HG03196 (cell line): ENCODE measurements around the gene OPN3.

Experiments
- ATAC-seq: cut with Tn5 transposase; IDR thresholded peaks from one replicate; pipeline ENCODE4 v1.9.1; 2021; ENCODE audit not compliant: unreplicated experiment

Gene OPN3

GRCh38 chr1:241591736-241592135, 48.4 kb downstream of the OPN3 start:
- ATAC-seq: no peak

DNA sequence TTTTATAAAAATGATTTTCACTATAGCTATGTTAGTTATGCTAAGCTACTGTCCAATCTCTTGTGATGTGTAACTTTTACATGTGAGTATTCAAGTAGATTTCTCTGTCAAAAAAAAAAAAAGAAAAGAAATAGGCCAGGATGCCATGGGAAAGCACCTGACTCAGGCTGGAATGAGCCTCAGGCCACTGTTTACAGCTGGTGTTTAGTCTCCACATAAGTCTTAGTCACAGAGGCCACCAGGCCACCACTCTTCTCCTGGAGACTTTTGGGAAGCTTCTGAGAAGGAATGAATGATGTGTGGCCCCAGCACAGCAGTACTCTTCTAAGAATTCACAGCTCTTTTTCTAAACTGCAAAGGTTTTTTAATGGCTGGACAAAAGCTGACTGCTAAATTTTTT, 48.9 kb downstream of the OPN3 start:
- ATAC-seq: no peak

- ATAC-seq: no peak
These were observed 49.5 kb downstream of the OPN3 start for GRCh38 chr1:241590719-241591118.

DNA sequence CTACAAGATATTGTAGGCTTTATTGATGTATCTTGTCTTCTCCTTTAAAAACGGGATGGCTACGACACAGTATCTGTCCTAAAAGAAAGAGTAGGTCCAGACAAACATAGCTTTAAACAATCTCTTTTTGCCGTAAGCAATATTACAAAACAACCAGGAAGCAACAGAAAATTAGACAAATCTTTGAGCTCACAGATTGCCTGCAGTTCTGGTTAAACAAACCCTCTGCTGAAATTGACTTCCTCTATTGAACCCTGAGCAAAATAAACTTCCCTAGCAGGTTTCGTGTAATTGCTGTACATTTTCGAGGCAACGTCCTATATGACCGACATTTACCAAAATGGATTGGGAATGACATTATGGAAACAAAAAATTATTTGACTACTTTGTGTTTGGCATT, 50.6 kb downstream of the OPN3 start:
- no peak for ATAC-seq

GRCh38 chr1:241586905-241587512, 53.2 kb downstream of the OPN3 start:
- no peak for ATAC-seq

DNA sequence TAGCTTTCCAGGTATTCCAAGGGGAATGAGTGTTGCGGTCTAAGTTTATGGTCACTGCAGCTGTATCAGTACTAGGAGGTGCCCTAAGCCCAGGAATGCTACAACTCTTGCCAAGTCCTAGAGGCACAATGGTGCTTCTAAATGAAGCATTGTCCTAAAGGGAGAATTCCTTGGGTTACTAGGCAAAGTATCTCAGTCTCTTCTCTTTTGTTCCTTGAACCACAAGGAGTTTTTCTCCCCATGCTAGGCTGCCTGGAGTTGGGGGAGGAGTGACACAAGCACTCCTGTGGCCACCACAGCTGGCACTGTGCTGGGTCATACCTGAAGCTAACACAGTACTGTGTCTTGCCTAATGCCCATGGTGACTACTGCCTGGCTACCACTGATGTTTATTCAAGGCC, 57.2 kb downstream of the OPN3 start:
- no peak for ATAC-seq

GRCh38 chr1:241579434-241579833, 60.7 kb downstream of the OPN3 start:
- no peak for ATAC-seq

DNA sequence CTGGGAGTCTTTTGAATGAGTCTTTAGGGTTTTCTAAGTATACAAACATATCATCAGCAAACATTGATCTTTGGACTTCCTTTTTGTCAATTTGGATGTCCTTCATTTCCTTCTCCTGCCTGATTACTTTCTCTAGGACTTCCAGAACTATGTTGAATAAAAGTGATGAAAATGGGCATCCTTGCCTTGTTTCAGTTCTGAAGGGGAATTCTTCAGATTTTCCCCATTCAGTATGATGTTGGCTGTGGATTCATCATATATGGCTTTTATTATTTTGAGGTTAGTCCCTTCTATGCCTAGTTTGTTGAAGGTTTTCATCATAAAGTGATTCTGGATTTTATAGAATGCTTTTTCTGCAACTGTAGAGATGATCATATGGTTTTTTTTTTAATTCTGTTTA, 66.0 kb downstream of the OPN3 start:
- no peak for ATAC-seq

GRCh38 chr1:241569848-241570247, 70.3 kb downstream of the OPN3 start:
- no peak for ATAC-seq

- ATAC-seq: no peak
These were observed 79.4 kb downstream of the OPN3 start for GRCh38 chr1:241560849-241561187.

DNA sequence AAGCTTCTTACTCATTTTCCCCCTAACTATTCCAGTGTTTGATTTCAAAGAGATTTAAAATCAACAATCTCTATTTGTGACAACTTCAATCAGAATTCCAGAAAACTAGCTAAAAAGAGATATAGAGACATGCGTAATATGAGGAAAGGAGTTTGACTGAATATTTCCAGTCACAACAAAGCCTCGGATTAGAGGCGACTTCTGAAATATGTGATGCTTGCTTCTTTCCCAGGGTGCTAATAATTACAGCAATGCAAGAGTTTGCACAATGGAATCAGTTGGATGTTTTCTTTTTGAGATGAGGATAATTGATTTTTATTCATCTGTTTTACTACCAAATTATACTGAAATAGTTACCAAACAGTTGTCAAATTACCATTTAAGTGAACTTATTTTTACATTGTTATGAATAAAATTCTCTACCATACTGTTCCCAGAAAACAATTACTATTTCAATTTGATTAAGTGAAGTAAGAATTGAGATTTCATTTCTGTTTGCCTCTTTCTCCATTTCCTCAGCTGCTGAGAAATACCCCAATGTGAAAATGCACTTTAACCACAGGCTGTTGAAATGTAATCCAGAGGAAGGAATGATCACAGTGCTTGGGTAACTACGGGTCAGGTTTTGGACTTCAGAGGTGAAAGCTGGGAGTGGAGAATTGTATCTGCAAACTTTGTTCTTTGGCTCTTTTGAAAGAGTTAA, 79.9 kb downstream of the OPN3 start:
- no peak for ATAC-seq

DNA sequence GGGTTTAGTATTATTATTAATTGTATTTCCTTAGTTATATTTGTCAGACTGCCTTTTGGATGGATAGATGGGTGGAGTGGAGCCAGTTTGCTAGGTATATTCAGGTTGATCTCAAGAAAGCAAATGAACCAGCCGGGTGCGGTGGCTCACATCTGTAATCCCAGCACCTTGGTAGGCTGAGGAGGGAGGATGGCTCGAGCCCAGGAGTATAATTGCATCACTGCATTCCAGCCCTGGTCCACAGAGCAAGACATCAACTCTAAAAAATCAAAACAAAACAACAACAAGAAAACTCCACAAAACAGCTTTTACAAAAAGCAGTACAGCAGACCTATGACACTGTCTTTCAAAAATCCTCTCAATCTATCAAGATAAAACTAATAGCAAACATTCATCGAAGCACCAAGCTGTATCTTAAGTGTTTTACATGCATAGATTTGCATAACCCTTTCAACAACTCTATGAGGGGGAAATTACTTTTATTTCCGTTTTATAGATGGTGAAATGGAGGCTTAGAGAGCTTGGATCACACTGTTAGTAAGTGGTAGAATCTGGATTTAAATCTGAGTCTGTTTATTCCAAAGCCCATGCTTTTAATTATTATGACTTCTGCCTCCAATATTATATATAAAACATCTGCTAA, 82.5 kb downstream of the OPN3 start:
- no peak for ATAC-seq

DNA sequence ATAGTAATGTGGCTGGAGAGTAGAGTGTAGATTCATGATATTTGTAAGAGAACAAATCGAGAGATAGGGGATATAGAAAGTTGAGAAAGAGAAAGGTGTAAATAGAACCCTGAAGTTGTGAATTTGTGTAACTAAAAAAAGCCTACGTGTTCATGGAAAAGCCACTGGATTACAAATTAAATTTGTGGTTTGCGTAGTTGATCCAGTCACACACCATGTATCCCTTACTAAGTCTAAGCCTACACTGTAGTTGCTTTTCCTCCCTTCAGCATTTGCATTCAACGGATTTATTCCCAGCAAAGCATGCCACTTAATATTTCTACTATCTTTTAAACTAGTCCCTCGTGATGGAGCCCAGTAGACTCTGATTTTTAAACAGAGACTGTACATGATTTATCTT, 83.1 kb downstream of the OPN3 start:
- no peak for ATAC-seq

GRCh38 chr1:241555526-241555925, 84.6 kb downstream of the OPN3 start:
- no peak for ATAC-seq

- ATAC-seq: no peak
These were observed 86.1 kb downstream of the OPN3 start for GRCh38 chr1:241553886-241554592.

- peak; percentile 79 for ATAC-seq
These were observed 88.2 kb downstream of the OPN3 start for GRCh38 chr1:241551759-241552638.

DNA sequence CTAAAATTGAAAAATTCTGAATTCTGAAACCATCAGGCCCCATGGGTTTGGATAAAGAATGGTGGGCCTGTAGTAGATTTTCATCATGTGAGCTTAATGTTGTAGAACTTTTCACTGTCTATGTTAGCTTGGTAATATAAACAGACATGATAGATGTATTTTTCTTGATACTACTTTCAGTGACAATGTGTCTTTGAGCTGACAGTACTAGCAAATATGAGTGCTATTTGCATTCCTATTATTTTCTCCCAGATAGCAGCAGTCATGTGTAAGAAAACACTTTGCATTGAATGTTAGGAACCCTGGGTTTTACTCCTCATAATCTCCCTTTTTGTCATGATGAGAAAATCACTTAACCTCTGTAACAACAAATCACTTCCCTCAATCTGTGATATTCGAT, 89.9 kb downstream of the OPN3 start:
- no peak for ATAC-seq

GRCh38 chr1:241548008-241548407, 92.2 kb downstream of the OPN3 start:
- ATAC-seq: no peak
